Measurements from ENCODE around the gene USP22. TPM values are rescaled to one million over a fixed set of nuclear protein-coding genes. Genes with fewer than 3 reads are reported as not detected.
A peak's percentile ranks its signal among the peaks of the same experiment; 100 is the strongest.

USP22 gene
- total and polyA plus RNA-seq, 7 donors: 46.4 to 287 (median 150) TPM

DNA sequence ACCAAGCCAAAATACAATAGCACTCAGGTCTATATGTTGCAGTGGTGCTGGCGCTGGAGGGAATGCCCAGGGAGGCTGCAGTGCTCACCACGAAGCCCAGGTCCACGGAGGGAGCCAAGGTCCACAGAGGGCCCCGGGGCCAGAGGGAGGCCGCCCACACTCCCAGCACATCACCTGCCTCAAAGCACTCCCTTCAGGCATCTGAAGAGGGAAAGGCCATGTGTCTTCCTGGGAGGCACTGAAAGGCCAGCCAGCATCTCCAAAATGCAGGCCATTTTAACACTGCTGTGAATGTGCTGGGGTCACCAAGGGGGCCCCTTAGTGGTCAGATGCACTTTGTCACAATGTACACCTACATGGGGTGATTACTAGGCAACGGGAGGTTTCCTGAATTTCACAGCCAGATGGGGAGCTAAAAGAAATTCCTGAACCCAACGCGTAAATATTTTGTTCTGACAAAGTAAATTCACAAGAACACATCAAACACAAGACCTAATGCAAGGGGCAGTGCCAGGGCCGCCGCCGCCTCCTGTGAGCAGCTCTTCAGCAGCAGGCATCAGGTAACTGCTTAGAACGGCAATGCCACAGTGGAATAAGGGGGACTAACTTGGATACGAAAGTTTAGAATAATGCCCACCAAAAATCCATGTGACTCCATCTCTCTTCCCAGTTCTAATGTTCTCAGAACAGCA, 42.8 kb downstream of the USP22 start:
- H3K36me3 ChIP-seq (ENCODE audit: insufficient read depth in 1 of 2, low read depth in 1 of 2): peaks cover 6 to 47% of the 10 kb centered on the region in 2 donors
- WGBS, 3 donors: 82 to 88% (median 84%) methylated on average over 13 of the region's 13 CpGs
- H3K9me3 ChIP-seq: no peaks in the 10 kb centered on the region
- TF ChIP-seq, protein P1, sequence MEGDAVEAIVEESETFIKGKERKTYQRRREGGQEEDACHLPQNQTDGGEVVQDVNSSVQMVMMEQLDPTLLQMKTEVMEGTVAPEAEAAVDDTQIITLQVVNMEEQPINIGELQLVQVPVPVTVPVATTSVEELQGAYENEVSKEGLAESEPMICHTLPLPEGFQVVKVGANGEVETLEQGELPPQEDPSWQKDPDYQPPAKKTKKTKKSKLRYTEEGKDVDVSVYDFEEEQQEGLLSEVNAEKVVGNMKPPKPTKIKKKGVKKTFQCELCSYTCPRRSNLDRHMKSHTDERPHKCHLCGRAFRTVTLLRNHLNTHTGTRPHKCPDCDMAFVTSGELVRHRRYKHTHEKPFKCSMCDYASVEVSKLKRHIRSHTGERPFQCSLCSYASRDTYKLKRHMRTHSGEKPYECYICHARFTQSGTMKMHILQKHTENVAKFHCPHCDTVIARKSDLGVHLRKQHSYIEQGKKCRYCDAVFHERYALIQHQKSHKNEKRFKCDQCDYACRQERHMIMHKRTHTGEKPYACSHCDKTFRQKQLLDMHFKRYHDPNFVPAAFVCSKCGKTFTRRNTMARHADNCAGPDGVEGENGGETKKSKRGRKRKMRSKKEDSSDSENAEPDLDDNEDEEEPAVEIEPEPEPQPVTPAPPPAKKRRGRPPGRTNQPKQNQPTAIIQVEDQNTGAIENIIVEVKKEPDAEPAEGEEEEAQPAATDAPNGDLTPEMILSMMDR (IDR thresholded peaks at IDR 0.05): no peak
- intact Hi-C loops (cut with DNase I): loop anchor here (2.0 to 10.0 kb wide), 4 partner anchors 21 to 775 kb away; no protein-coding TSS in a partner anchor
- H3K4me3 ChIP-seq: no peak overlapping the region
- H3K4me1 ChIP-seq: peaks cover 22% of the 10 kb centered on the region
- peak; percentile 6 to 39 for DNase-seq
- ATAC-seq: no peak
- H3K27me3 ChIP-seq (ENCODE audit: insufficient read depth in 3 of 3, low read length in 2 of 3): no peaks in the 10 kb centered on the region
- peak overlapping the region; percentile 50 for H3K27ac ChIP-seq

DNA sequence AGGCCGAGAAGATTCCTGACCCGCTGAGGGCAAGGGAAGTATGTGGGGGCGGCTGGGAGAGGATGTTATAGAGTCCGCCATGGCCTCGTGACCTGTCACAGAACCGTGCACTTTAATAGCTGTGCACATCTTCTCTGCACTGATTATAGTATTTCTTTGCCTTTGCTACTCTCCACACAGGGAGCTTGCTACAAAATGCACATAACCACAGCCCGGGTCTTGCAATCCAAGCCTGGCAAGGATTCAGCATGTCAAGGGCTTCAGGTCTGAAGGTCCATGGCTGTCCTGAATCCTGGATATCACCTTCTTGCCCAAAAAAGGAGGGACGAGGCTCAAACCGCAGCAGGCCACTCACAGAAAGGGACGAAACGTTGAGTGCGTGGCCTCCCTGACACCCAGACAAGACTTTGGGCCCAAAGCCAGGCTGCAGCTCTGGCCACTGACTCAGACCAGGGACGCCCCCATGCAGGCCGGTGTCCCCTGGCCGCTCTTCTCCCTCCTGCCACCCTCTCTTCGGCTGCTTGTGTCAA, 43.7 kb downstream of the USP22 start:
- intact Hi-C loops (cut with DNase I): loop anchor here (10.0 kb wide), 2 partner anchors 194 to 774 kb away; no protein-coding TSS in a partner anchor
- 39 to 51% (median 49%) methylated on average over 16 of the region's 16 CpGs for WGBS, 3 donors

DNA sequence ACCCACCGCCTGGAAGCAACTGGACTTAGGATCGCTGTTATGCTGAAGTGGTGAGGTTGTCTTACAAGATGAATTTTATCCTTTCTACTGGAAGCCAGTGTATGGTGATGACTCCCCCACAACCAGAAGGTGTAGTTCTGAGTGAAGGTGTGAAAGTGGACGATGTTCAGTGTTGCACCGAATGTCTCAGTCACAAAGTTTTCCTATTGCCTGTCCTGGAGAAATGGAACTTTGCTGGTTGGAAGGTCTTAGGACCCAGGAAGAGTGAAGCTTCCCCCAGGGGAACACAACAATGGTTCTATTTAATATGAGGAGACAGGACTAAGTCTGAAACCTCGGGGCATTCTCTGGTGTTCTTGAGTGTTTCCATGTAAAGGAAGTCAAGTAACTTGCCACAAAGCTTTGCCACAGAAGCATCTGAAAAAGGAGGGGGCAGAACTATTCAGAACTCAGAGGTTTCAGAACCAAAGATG, 44.2 kb downstream of the USP22 start:
- peak overlapping the region; percentile 50 for H3K27ac ChIP-seq
- intact Hi-C loops (cut with DNase I): loop anchor here (10.0 kb wide), 2 partner anchors 194 to 774 kb away; no protein-coding TSS in a partner anchor
- ATAC-seq (no peak), DNase-seq (no peak)
- peaks cover 0 to 33% of the 10 kb centered on the region in 2 donors for H3K36me3 ChIP-seq (ENCODE audit: insufficient read depth in 1 of 2, low read depth in 1 of 2)
- H3K9me3 ChIP-seq: no peaks in the 10 kb centered on the region
- H3K4me1 ChIP-seq: peaks cover 22% of the 10 kb centered on the region
- no peak overlapping the region for H3K4me3 ChIP-seq
- 70 to 77% (median 75%) methylated on average over 5 of the region's 5 CpGs for WGBS, 3 donors
- TF ChIP-seq, protein P1 (IDR thresholded peaks at IDR 0.05): no peak
- no peaks in the 10 kb centered on the region for H3K27me3 ChIP-seq (ENCODE audit: insufficient read depth in 3 of 3, low read length in 2 of 3)

More for the DNA sequence above, 43.7 kb downstream of the USP22 start:
- peak overlapping the region; percentile 50 for H3K27ac ChIP-seq
- peaks cover 22% of the 10 kb centered on the region for H3K4me1 ChIP-seq
- H3K36me3 ChIP-seq (ENCODE audit: insufficient read depth in 1 of 2, low read depth in 1 of 2): peaks cover 0 to 39% of the 10 kb centered on the region in 2 donors
- H3K9me3 ChIP-seq: no peaks in the 10 kb centered on the region
- TF ChIP-seq, protein P1 (IDR thresholded peaks at IDR 0.05): no peak
- ATAC-seq (peak; percentile 32 to 60 (median 58)), DNase-seq (peak; percentile 63 to 68)
- H3K27me3 ChIP-seq (ENCODE audit: insufficient read depth in 3 of 3, low read length in 2 of 3): no peaks in the 10 kb centered on the region
- H3K4me3 ChIP-seq: no peak overlapping the region

DNA sequence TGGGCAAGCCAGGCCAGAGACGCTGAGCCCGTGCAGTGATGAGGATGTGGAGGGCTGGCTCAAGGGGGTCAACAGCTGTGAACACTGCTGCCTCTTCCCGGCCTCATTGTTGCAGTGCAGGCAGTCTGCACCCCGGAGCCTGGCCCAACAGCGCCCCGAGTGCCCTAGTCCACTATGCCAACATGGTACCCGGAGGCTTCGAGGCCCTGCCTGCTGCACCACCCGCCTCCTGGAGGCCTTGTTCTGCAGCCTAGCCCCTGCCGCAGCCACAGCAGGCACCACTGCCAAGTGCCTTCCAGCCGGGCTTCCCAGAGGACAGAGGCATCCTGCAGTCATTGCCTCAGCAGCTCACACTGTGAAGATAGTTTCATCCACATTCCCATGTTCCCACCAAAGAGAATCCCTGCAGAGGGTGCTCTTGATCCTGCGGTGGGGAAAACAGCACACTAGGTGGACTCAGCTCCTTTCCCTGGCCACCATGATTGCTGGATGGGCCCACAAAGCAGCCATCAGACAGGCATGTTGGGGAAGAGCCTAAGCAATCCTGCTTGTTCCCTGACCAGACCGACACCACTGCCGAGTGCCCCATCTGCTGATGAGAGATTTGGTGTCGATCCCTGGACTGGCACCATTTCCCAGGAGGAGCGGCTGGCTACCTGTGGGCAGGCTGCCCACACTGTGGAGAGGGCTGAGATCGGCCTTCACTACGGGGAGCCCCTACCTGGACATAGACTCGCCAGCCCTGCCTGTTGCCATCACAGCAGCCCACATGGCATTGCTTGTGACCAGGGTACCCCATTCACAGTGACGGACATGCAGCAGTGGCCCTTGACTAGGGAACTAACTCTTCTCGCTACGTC, 44.9 kb downstream of the USP22 start:
- H3K4me3 ChIP-seq: no peak overlapping the region
- TF ChIP-seq, protein P1 (IDR thresholded peaks at IDR 0.05): no peak
- ATAC-seq (peak in 2 of 4 donors; percentile 1 to 7), DNase-seq (peak; percentile 19 to 48)
- H3K9me3 ChIP-seq: no peaks in the 10 kb centered on the region
- no peak overlapping the region for H3K27ac ChIP-seq
- peaks cover 0 to 27% of the 10 kb centered on the region in 2 donors for H3K36me3 ChIP-seq (ENCODE audit: insufficient read depth in 1 of 2, low read depth in 1 of 2)
- intact Hi-C loops (cut with DNase I): loop anchor here (10.0 kb wide), 2 partner anchors 193 to 773 kb away; no protein-coding TSS in a partner anchor
- H3K27me3 ChIP-seq (ENCODE audit: insufficient read depth in 3 of 3, low read length in 2 of 3): no peaks in the 10 kb centered on the region
- 69 to 75% (median 73%) methylated on average over 19 to 22 of the region's 22 CpGs for WGBS, 3 donors
- peaks cover 22% of the 10 kb centered on the region for H3K4me1 ChIP-seq

Measured in psoas muscle (tissue), 8 donors.